Esophagus muscularis mucosa (tissue), 4 donors: Measurements from ENCODE around the gene TAOK1.

Source experiments
- CTCF ChIP-seq, 3 experiments: fragments of 200-600 bp in 2 of 3; fragments of 450-650 bp in 1 of 3; sonication (generic) in 2 of 3; IDR thresholded peaks; one replicate each; pipeline ENCODE4 v1.5.1; 2017 to 2019; ENCODE audit warnings: antibody characterized with exemption in 3 of 3, mild to moderate bottlenecking in 2 of 3, moderate library complexity in 1 of 3
- EP300 ChIP-seq: sonication (generic); formaldehyde crosslinking; IDR thresholded peaks from one replicate; pipeline ENCODE4 v1.6.1; 2017; ENCODE audit warnings: antibody characterized with exemption
- POLR2A ChIP-seq: fragments of 450-650 bp; IDR thresholded peaks from one replicate; pipeline ENCODE4 v1.6.1; 2017; ENCODE audit warnings: antibody characterized with exemption, moderate library complexity, mild to moderate bottlenecking, low read depth
- POLR2AphosphoS5 ChIP-seq, 2 donors: sonication (generic); formaldehyde crosslinking; IDR thresholded peaks; one replicate each; pipeline ENCODE4 v1.6.1; 2017; ENCODE audit warnings: antibody characterized with exemption in 2 of 2

GRCh38 chr17:29495011-29495410 is 104.8 kb downstream of the TAOK1 start:
- TF ChIP-seq POLR2A, result no peak
- no peak for TF ChIP-seq POLR2AphosphoS5 (IDR thresholded peaks at IDR 0.05)
- TF ChIP-seq CTCF (IDR thresholded peaks at IDR 0.05), result no peak
- no peak for TF ChIP-seq EP300
